Testis (tissue), 2 donors: Measurements from ENCODE around the gene GRM5.

Experiments used
- CTCF ChIP-seq, 3 experiments: fragments of 450-650 bp in 2 of 3; fragments of 200-600 bp in 1 of 3; sonication (generic) in 1 of 3; IDR thresholded peaks; one replicate each; pipeline ENCODE4 v1.5.1; 2016 to 2019; ENCODE audit warnings: antibody characterized with exemption in 3 of 3, mild to moderate bottlenecking in 2 of 3, moderate library complexity in 1 of 3
- POLR2A ChIP-seq: fragments of 450-650 bp; IDR thresholded peaks from one replicate; pipeline ENCODE4 v1.6.1; 2017; ENCODE audit warnings: antibody characterized with exemption, mild to moderate bottlenecking, moderate library complexity

- TF ChIP-seq CTCF (IDR thresholded peaks at IDR 0.05) (no peak), POLR2A (no peak)
Measured at GRCh38 chr11:89065066-89065465, 716 bp downstream of the GRM5 start.
